A549 treated with Mapracorat at 1 μM for 4 hours (cell line): ENCODE data around the gene PLEKHA4. TPM values are rescaled to one million over a fixed set of nuclear protein-coding genes. Genes with fewer than 3 reads are reported as not detected.

Experiments used
- total RNA-seq: library from RNA; stranded (reverse); fragments of 200-300 nt; extraction: Qiagen RNA extraction; gene quantifications from 5 replicates; pipeline ENCODE4 v1.2.3, GENCODE V29; 2022

The PLEKHA4 gene, protein sequence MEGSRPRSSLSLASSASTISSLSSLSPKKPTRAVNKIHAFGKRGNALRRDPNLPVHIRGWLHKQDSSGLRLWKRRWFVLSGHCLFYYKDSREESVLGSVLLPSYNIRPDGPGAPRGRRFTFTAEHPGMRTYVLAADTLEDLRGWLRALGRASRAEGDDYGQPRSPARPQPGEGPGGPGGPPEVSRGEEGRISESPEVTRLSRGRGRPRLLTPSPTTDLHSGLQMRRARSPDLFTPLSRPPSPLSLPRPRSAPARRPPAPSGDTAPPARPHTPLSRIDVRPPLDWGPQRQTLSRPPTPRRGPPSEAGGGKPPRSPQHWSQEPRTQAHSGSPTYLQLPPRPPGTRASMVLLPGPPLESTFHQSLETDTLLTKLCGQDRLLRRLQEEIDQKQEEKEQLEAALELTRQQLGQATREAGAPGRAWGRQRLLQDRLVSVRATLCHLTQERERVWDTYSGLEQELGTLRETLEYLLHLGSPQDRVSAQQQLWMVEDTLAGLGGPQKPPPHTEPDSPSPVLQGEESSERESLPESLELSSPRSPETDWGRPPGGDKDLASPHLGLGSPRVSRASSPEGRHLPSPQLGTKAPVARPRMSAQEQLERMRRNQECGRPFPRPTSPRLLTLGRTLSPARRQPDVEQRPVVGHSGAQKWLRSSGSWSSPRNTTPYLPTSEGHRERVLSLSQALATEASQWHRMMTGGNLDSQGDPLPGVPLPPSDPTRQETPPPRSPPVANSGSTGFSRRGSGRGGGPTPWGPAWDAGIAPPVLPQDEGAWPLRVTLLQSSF
- total RNA-seq = 1.2 to 2.0 TPM (median 1.8 TPM) in 5 replicates

DNA sequence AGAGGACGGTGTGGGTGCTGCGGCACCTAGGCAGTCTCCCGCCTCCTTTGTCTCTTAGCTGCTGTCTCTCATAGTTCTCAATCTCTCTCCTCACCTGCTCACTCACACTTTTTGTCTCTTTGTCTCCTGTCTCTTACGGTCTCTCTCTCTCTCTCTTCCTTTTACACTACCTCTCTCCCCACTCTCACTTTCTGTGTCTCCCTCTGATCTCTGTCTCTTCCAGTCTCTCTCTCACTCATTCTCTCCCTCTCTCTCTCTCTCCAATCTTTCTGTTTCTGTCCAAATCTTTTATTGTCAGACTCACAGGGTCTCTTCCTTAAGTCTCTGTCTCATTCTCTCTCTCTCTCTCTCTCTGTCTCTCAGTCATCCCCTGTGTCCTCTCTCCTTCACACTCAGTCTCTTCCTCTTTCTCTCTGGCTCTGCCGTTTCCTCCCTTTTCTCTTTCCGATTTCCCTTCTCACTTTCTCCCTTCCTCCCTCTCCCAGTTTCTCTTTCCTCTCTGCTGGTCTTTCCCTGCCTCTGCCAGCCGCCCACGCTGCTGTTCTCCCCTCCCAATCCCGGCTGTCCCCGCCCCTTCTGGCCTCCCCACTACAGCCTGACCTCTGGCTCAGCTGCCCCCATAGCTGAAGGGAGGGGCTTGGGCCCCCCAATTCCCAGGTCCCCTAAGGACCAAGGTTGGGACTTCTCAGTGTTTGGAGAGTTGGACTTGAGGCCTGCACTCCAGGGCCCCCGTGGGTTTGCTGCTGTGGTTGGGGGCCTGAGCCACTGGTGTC, at the start of gene PLEKHA4:
Gene PLEKHA4, minus strand, starts transcription at position 504 of the 773 bp plus-strand sequence. CDS start 997 bp downstream, outside the sequence.

DNA sequence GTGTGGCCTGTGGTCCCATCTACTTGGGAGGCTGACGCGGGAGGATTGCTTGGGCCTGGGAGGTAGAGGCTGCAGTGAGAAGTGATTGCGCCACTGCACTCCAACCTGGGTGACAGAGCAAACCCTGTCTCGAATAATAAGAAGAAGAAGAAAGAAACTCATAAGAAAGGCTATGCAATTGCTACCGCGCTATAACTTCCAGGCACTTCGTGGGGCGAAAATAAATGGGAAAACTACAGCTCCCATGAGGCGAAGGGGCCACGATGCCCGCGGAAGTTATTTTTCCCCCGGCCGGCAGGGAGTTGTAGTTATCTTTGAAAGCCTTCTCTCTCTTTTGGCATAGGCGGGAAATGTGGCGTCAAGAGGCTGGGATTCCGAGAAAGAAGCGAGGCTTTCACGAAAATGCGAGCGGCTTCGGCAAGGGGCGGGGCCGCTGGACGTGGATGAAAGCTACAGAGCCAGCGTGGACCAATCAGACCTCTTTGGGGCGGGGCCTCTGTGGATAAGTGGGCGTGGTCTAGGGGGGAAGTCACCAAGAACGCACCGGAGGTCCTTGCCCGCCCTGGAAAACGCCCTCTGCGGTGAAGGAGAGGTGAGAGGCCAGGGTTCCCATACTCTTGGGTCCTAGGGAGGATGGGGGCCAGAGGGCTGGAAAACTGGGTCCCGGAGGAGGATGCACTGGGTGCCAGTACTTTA, 31.5 kb upstream of the PLEKHA4 start, which contains the start of gene NUCB1:
Gene NUCB1, plus strand, starts transcription at position 532 of the 696 bp plus-strand sequence. CDS start 485 bp downstream, outside the sequence.

DNA sequence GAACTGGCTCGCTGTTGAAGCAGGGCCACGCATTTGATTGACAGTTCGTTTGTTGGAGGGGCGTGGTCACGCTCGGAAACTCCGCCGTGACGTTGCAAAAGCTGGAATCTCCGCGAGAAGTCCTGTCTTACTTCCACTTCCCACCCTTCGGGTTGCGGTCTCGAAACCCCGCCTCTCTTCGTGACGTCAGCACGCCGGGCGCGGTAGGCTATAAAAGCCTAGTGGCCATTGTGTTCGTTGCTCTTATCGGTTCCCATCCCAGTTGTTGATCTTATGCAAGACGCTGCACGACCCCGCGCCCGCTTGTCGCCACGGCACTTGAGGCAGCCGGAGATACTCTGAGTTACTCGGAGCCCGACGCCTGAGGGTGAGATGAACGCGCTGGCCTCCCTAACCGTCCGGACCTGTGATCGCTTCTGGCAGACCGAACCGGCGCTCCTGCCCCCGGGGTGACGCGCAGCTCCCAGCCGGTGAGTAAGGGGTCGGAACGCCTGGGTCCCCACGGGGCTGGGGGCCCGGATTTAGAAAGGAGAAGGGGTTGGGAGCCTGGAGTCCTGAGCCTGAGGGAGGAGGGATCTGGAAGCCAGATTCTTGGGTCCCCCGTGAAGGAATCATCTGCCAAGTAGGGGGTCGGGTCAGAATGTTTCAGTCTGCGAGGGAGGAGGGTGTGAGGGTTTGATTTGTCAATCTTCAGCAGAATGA, 3.9 kb upstream of the PLEKHA4 start, which contains the start of gene PPP1R15A:
Gene PPP1R15A, plus strand, starts transcription at position 240 of the 702 bp plus-strand sequence. CDS start 813 bp downstream, outside the sequence.

DNA sequence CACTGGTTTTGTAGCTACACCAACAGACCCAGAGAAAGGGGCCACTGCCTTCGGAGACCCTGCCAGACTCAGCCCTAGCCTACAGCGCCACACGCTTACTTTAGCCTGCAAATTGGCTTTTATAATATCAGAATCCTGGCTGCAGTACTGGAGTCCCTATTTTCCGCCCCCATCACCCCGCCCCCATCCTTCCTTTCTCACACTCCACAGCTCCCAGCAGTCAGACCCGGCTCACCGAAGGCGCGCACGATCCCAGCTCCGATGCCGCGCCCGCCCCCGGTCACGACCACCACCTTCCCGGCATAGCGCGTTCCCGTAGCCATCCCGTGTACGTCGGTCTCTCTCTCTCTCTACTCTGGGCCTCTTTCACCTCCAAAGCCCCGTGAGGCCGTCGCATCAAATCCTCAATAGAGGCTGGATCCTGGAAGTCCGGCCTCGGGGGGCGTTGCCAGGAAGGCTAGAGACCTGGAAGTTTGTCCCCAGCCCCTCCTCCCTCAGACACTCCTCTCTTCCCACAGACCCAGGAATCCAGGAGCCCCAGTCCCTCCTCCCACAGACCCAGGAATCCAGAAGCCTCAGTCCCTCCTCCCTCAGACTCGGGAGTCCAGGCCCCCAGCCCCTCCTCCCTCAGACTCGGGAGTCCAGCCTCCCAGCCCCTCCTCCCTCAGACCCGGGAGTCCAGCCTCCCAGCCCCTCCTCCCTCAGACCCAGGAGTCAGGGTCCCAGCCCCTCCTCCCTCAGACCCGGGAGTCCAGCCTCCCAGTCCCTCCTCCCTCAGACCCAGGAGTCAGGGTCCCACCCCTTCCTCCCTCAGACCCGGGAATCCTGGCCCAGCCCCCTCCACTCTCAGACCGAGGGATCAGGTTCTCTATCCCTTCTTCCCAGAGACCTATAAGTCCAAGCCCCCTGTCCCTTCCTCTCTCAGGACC, 32.1 kb downstream of the PLEKHA4 start, which contains the start of gene HSD17B14:
Gene HSD17B14, minus strand, starts transcription at position 403 of the 929 bp plus-strand sequence. Its CDS starts 80 bp downstream, at position 323.

Other genes with a start within 250 kb of the PLEKHA4 start
- gene RPL18, start 249.4 kb downstream of the PLEKHA4 start, total RNA-seq = 3,098 to 3,568 TPM (median 3,229 TPM) in 5 replicates
- gene SPHK2, start 249.1 kb downstream of the PLEKHA4 start, total RNA-seq = 10.0 to 16.5 TPM (median 13.6 TPM) in 5 replicates
- 1.0 to 2.9 TPM (median 2.5 TPM) in 5 replicates for gene DBP, start 231.2 kb downstream of the PLEKHA4 start, total RNA-seq
- 7.9 to 13.4 TPM (median 9.7 TPM) in 5 replicates for gene CA11, start 222.4 kb downstream of the PLEKHA4 start, total RNA-seq
- 0.07 to 0.19 TPM (median 0.10 TPM) in 4 of 5 replicates, not detected in the other for gene NTN5, start 195.6 kb downstream of the PLEKHA4 start, total RNA-seq
- not detected in 5 replicates for gene FUT2, start 172.6 kb downstream of the PLEKHA4 start, total RNA-seq
- gene MAMSTR, start 148.9 kb downstream of the PLEKHA4 start, total RNA-seq = 0.18 to 0.42 TPM (median 0.34 TPM) in 5 replicates
- gene RASIP1, start 128.0 kb downstream of the PLEKHA4 start, total RNA-seq = 0.43 to 0.82 TPM (median 0.59 TPM) in 5 replicates
- not detected in 5 replicates for gene IZUMO1, start 121.7 kb downstream of the PLEKHA4 start, total RNA-seq
- 0.04 to 0.10 TPM (median 0.05 TPM) in 5 replicates for gene FUT1, start 116.0 kb downstream of the PLEKHA4 start, total RNA-seq
- gene FGF21, start 113.1 kb downstream of the PLEKHA4 start, total RNA-seq = not detected in 5 replicates
- gene BCAT2, start 57.6 kb downstream of the PLEKHA4 start, total RNA-seq = 51.8 to 64.0 TPM (median 60.0 TPM) in 5 replicates
- gene HSD17B14, start 32.1 kb downstream of the PLEKHA4 start, total RNA-seq = 12.3 to 15.1 TPM (median 12.8 TPM) in 5 replicates
- 81.6 to 126 TPM (median 104 TPM) in 5 replicates for gene PPP1R15A, start 3.8 kb upstream of the PLEKHA4 start, total RNA-seq
- gene TULP2, start 30.1 kb upstream of the PLEKHA4 start, total RNA-seq = not detected in 5 replicates
- 201 to 205 TPM (median 202 TPM) in 5 replicates for gene NUCB1, start 31.7 kb upstream of the PLEKHA4 start, total RNA-seq
- 0.80 to 2.3 TPM (median 1.2 TPM) in 5 replicates for gene DHDH, start 65.1 kb upstream of the PLEKHA4 start, total RNA-seq
- gene BAX, start 86.3 kb upstream of the PLEKHA4 start, total RNA-seq = 272 to 378 TPM (median 341 TPM) in 5 replicates
- gene FTL, start 96.7 kb upstream of the PLEKHA4 start, total RNA-seq = 17,118 to 23,794 TPM (median 18,268 TPM) in 5 replicates
- 18.8 to 23.7 TPM (median 19.5 TPM) in 5 replicates for gene GYS1, start 124.7 kb upstream of the PLEKHA4 start, total RNA-seq
- 221 to 255 TPM (median 225 TPM) in 5 replicates for gene RUVBL2, start 125.3 kb upstream of the PLEKHA4 start, total RNA-seq
- not detected in 5 replicates for gene LHB, start 148.5 kb upstream of the PLEKHA4 start, total RNA-seq
- gene CGB3, start 155.7 kb upstream of the PLEKHA4 start, total RNA-seq = 0.64 TPM in 1 of 5 replicates, not detected in the others
- 0.44 TPM in 1 of 5 replicates, not detected in the others for gene CGB2, start 163.3 kb upstream of the PLEKHA4 start, total RNA-seq
- gene CGB1, start 168.3 kb upstream of the PLEKHA4 start, total RNA-seq = not detected in 5 replicates
- gene CGB5, start 175.2 kb upstream of the PLEKHA4 start, total RNA-seq = 0.38 to 0.85 TPM (median 0.62 TPM) in 4 of 5 replicates, not detected in the other
- gene CGB8, start 180.5 kb upstream of the PLEKHA4 start, total RNA-seq = 2.4 to 3.4 TPM (median 3.2 TPM) in 5 replicates
- 0.36 to 0.83 TPM (median 0.53 TPM) in 5 replicates for gene CGB7, start 189.1 kb upstream of the PLEKHA4 start, total RNA-seq
- 0.35 to 1.6 TPM (median 0.63 TPM) in 5 replicates for gene NTF4, start 196.2 kb upstream of the PLEKHA4 start, total RNA-seq
- not detected in 5 replicates for gene KCNA7, start 204.1 kb upstream of the PLEKHA4 start, total RNA-seq
- 286 to 352 TPM (median 322 TPM) in 5 replicates for gene SNRNP70, start 216.8 kb upstream of the PLEKHA4 start, total RNA-seq
- gene LIN7B, start 245.8 kb upstream of the PLEKHA4 start, total RNA-seq = 5.5 to 8.7 TPM (median 7.2 TPM) in 5 replicates